GM12878 (cell line): ENCODE data around the gene SEMA7A. TPM values are rescaled to one million over a fixed set of nuclear protein-coding genes. Genes with fewer than 3 reads are reported as not detected.

Experiments used
- ASH2L ChIP-seq: fragments of 300-600, 200-600 bp; sonication (generic); IDR thresholded peaks from 2 replicates; pipeline ENCODE4 v1.6.1; 2017; ENCODE audit warnings: low read depth, mild to moderate bottlenecking, borderline replicate concordance
- BCL11A ChIP-seq: IDR thresholded peaks from 2 replicates; pipeline ENCODE4 v1.6.1; 2011; ENCODE audit warnings: low read depth, low read length
- BCL3 ChIP-seq: IDR thresholded peaks from 2 replicates; pipeline ENCODE4 v1.6.1; 2011; ENCODE audit warnings: borderline replicate concordance, low read depth, mild to moderate bottlenecking, moderate library complexity, low read length; ENCODE audit not compliant: insufficient read depth, poor library complexity, severe bottlenecking
- CBX5 ChIP-seq: sonication (generic); IDR thresholded peaks from 2 replicates; pipeline ENCODE4 v1.6.1; 2016; ENCODE audit warnings: low read depth, moderate library complexity, mild to moderate bottlenecking, inconsistent platforms
- E2F8 ChIP-seq: fragments of 450-650 bp; IDR thresholded peaks from 2 replicates; pipeline ENCODE4 v1.6.1; 2018; ENCODE audit warnings: mild to moderate bottlenecking, low read depth, moderate library complexity; ENCODE audit not compliant: partially characterized antibody
- IRF4 ChIP-seq: IDR thresholded peaks from 2 replicates; pipeline ENCODE4 v1.6.1; 2011; ENCODE audit warnings: low read depth, low read length
- JUNB ChIP-seq: IDR thresholded peaks from 2 replicates; pipeline ENCODE4 v1.6.1; 2016; ENCODE audit warnings: antibody characterized with exemption, mild to moderate bottlenecking
- JUND ChIP-seq: IDR thresholded peaks from 2 replicates; pipeline ENCODE4 v1.6.1; 2012; ENCODE audit warnings: low read depth, mild to moderate bottlenecking, low read length, improper control_type of control experiment, moderate library complexity
- KAT2A ChIP-seq: conservative IDR thresholded peaks from 2 replicates; pipeline ENCODE4 v1.6.1; 2011; ENCODE audit warnings: low read depth, low read length; ENCODE audit not compliant: control insufficient read depth
- KDM1A ChIP-seq: fragments of 200-600 bp; sonication (generic); IDR thresholded peaks from 2 replicates; pipeline ENCODE4 v1.6.1; 2016; ENCODE audit warnings: borderline replicate concordance
- KLF5 ChIP-seq: fragments of 450-650 bp; IDR thresholded peaks from 2 replicates; pipeline ENCODE4 v1.6.1; 2014; ENCODE audit warnings: mild to moderate bottlenecking; ENCODE audit not compliant: partially characterized antibody
- LARP7 ChIP-seq: fragments of 450-650 bp; IDR thresholded peaks from 2 replicates; pipeline ENCODE4 v1.6.1; 2017; ENCODE audit warnings: mild to moderate bottlenecking
- MTA2 ChIP-seq: fragments of 450-650 bp; IDR thresholded peaks from 2 replicates; pipeline ENCODE4 v1.6.1; 2016; ENCODE audit warnings: low read depth, mild to moderate bottlenecking, moderate library complexity
- NFYB ChIP-seq: IDR thresholded peaks from 2 replicates; pipeline ENCODE4 v1.6.1; 2011; ENCODE audit warnings: low read depth, mild to moderate bottlenecking, low read length, improper control_type of control experiment, moderate library complexity; ENCODE audit not compliant: insufficient read depth
- RAD51 ChIP-seq: fragments of 450-650 bp; IDR thresholded peaks from 2 replicates; pipeline ENCODE4 v1.6.1; 2016; ENCODE audit warnings: moderate library complexity, mild to moderate bottlenecking, inconsistent platforms
- WRNIP1 ChIP-seq: IDR thresholded peaks from 2 replicates; pipeline ENCODE4 v1.6.1; 2011; ENCODE audit warnings: low read depth, low read length, improper control_type of control experiment, borderline replicate concordance
- ZBTB11 ChIP-seq: fragments of 450-650 bp; formaldehyde crosslinking; IDR thresholded peaks from 2 replicates; pipeline ENCODE4 v1.5.0; 2022; ENCODE audit warnings: mild to moderate bottlenecking, missing genetic modification characterization
- ZBTB40 ChIP-seq: fragments of 450-650 bp; IDR thresholded peaks from 2 replicates; pipeline ENCODE4 v1.6.1; 2016; ENCODE audit warnings: mild to moderate bottlenecking, moderate library complexity, borderline replicate concordance
- polyA plus RNA-seq, 11 experiments: library from polyadenylated mRNA; depleted of rRNA in 4 of 11; unstranded in 6 of 11; stranded (reverse) in 5 of 11; fragments of >200 nt; fragmentation: Nextera tagmentation in 4 of 11; fragmentation: Illumina TruSeq in 1 of 11; extraction: Ambion mirVana in 4 of 11; extraction: Trizol in 1 of 11; gene quantifications; 1 replicate in 1 of 11; 2 replicates in 10 of 11; pipeline versions ENCODE4 v1.2.1 to v1.2.3, GENCODE V29; 2011 to 2016; ENCODE audit warnings: inconsistent platforms in 2 of 11, missing spikeins in 2 of 11, low read depth in 1 of 11
- total RNA-seq, 4 experiments: library from RNA; depleted of rRNA in 3 of 4; stranded (reverse); fragments of >200 nt in 3 of 4; fragmentation: Illumina TruSeq in 1 of 4; extraction: Trizol in 1 of 4; gene quantifications; 2 replicates each; pipeline versions ENCODE4 v1.2.1 to v1.2.3, GENCODE V29; 2013 to 2021

SEMA7A gene
- total and polyA plus RNA-seq, 10 of the 15 experiments (the other 5 are each of a cell fraction or from before 2014, with no cell fraction given), result 0.08 to 112 (median 53.5) TPM

GRCh38 chr15:74403991-74404563 is 29.7 kb downstream of the SEMA7A start (continued):
- TF ChIP-seq ZBTB11 (no peak), IRF4 (peak; percentile 66; the same call in 1 of the 2 replicates), JUNB (peak; percentile 40; the same call in 1 of the 2 replicates), KLF5 (no peak), ZBTB40 (no peak), NFYB (no peak), WRNIP1 (peak; percentile 89; the same call in 1 of the 2 replicates), BCL11A (peak; percentile 69; the same call in 1 of the 2 replicates), KDM1A (no peak), ASH2L (no peak), JUND (no peak), LARP7 (no peak), MTA2 (peak; percentile 57; the same call in 1 of the 2 replicates), E2F8 (no peak), RAD51 (no peak), BCL3 (peak; percentile 64), KAT2A (no peak), CBX5 (no peak)
